Measurements from ENCODE around the gene DUSP1.

The DUSP1 gene

DNA sequence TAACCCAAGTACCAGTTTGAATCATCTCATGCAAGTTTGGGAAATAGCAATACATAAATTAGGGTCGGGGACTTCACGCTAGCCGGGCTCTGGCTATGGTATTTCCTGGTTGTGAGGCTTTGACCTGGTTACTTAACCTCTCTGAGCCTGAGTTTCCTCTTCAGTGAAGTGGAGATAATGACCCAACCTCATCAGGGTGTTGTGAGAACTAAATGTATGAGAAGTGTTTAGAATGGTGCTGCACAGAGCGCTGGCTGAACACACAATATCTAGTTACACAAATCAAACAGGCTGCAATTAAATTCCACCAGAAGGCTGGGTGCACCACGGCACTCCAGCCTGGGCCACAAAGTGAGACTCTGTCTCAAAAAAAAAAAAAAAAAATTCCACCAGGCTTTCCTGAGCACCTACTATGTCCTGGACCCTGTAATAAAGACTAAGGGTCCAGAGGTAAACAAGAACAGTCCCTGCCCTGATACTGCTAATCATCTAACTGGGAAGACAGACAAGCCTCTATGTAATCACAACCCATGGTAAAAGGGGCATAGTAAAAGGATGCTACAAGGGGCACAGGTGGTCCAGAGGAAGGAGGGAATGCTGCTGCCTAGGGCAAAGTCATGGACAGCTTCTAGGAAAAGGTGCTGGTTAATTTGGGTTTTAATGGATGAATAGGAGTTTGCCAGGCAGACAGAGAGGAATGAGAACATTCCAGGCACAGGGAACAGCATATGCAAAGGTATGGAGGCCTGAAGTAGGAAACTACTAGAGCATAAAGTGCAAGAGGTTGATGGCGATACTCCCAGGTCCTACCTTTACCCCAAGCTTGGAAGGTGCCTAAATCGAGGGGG lies 27.7 kb downstream of the DUSP1 start:
- no peak for DNase-seq (ENCODE audit: low read depth in 2 of 2)

DNA sequence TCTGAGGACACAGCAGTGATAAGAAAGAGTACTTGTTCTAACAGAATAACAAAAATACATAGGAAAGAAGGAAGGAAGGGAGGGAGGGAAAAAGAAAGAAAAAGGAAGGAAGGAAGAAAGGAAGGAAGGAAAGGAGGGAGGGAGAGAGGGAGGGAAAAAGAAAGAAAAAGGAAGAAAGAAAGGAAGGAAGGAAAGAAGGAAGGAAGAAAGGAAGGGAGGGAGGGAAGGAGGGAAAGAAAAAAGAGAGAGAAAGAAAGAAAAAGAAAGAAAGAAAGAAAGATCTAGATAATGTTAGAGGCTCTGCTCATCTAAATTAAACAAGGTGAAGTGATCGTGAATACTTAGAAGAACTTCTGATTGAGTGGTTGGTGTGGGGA lies 29.8 kb downstream of the DUSP1 start:
- DNase-seq (ENCODE audit: low read depth in 2 of 2), result no peak

DNA sequence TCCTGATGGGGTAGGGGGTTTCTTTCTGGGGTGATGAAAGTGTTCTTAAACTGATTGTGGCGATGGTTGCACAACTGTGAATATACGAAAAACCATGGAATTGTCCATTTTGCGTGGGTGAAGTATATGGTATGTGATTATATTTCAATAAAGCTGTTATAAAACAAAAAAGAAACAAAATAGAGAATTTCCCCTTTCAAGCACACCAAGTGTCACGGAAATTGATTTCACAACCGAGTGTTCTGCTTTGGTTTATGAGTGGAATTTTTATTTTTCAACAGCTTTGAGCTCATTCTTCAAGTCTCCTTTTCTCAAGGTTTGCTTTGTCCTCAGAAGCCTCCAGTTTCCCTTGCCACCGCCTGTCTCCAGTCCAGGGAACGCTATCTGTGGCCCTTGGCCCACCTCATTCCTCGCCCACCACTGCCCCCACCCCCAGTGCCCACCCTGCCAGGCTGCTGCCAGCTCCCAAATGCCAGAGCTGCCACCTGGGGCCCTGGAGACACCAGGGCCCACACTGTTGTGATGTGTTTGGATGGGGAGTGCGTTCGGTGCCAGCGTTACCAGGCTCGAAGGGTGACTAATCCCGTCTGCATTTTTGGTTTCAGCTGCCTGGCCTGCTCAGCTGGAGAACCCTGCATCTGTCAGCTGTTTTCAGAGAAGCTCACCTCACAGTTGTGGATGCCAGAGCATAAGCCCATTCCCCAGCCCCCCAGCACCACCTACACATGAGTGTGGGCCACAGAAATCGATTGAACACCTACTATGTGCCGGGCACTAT lies 30.4 kb downstream of the DUSP1 start:
- DNase-seq (ENCODE audit: low read depth in 2 of 2), result no peak

DNA sequence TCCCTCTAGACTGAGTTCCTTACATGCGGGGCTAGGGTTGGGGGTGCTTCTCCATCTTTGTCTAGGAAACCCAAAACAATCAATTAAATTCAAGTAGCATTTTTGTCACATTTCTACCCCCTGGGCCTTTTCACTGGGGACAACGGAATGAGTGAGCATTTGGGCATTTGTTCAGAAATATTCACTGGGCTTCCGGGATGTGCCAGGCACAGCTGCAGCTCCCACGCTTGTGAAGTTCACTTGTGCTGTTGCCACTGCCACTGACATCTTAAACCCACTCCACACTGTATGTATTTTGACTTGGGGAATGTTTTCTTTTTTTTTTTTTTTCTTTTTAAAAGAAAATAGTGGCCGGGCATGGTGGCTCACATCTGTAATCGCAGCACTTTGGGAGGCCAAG lies 31.6 kb downstream of the DUSP1 start:
- no peak for DNase-seq (ENCODE audit: low read depth in 2 of 2)

DNA sequence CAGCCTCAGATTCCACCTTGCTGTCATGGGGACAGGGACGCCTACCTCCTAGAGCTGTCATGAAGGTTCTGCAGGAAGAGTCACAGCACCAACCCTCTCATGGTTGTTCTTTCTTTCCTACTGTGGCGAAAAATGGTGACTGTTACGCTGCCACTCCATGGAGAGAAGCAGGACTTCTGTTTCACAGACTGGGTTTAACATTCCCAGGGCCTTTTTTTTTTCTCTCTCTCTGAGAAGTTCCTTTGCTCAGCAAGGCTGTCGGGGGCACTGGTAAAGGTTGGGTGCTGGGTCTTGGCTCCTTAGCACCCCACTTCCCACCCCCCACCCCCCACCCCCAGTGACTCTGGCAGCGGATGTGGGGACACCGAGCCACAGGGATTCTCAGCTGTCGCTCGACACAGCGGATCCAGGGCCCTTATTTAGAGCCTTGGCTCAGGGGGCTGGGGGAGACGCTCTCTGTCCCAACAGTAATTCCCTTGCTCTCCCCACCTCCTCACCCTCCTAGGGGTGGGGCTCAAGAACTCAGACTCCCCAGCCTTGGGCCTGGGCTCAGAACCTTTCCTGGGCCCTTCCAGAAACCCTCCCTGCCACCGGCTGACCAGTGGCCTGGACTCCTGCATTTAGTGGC lies 34.4 kb downstream of the DUSP1 start:
- DNase-seq (ENCODE audit: low read depth in 2 of 2), result no peak

DNA sequence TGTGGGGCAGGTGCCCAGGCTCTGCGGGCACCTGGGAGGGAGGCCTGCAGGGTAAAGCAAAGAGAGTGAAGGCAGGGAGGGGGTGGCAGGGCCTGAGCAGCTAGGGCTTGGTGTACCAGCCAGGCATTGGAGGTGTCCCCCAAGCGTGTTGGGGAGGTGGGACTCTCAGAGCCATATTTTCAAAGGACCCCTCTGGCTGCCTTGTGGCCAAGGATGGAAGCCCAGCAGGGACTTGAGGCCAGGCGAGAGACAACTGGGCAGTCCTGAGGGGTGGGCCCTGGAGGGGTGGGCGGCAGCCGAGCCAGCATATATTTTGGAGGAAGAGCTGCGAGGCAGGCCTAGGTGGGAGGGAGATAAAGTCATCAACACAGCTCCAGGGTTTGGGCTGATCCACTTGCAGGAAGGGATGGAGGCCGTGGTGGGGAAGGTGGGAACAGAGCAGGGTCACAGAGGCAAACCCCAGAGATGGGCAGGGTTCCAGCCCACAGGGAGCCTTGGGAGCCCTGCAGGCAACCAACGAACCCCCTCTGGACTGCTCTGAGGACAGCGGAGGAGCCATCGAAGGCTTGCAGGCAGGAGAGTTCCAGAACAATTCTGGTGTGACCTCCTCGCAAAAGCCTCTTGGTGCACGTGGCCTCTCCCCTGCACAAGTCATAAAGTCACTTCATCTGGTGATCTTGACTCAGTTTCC lies 35.7 kb downstream of the DUSP1 start:
- no peak for DNase-seq (ENCODE audit: low read depth in 2 of 2)

DNA sequence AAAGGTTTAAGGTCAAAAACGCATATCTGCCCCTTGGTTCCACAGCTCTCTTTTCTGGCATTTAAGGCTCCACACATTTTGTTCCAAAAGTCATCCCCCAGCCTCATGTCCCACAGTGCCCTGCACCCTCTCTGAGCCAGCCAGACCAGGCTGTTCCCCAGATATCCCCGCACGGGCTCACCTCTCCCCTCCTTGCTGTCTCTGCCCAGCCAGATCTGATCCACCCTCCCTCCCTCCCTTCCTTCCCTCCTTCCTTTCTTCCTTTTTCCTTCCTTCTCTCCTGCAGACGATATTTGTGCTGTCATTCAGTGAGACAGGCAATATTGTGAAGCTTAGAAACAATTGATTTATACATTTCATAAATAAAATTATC lies 37.0 kb downstream of the DUSP1 start:
- DNase-seq (ENCODE audit: low read depth in 2 of 2), result no peak

DNA sequence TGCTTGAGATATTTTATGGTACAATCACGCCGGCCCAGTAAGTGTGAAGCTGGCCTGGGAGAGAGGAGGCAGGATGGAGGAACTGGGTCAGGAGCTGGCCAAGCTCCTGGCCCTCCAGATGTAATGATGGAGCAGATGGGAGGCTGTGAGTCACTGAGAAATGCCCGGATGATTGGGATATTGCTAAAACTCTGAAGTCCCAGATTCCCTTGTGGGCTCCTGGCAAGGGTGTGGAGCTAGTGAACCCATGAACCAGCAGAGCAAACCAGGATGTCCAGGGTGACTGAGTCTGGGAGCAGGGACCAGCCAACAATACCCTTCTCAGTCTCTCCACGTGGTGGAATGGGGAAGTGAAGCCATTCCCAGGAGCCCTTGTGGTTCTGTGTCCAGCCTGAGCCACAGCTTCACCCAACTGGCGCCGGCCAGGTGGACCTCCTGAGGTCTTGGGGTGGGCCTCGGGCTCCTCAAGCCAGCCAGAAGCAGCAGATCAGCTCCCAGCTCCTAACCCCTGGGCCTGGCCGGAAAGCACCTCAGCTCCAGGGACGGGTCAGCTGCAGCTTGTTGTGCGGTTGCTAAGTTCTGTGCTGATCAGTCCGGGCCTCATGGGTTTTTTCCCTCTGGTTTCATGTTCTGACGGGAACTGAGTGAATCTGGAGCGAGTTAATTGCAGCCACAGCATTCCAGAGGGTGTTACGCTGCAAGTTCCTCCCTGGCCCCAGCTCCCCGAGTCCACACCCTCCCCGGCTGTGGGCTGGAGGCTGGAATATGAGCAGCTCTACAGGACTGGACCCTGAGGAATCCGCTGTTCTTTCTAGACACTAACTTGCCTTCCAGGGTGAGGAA lies 37.6 kb downstream of the DUSP1 start:
- DNase-seq (ENCODE audit: low read depth in 2 of 2), result no peak

DNA sequence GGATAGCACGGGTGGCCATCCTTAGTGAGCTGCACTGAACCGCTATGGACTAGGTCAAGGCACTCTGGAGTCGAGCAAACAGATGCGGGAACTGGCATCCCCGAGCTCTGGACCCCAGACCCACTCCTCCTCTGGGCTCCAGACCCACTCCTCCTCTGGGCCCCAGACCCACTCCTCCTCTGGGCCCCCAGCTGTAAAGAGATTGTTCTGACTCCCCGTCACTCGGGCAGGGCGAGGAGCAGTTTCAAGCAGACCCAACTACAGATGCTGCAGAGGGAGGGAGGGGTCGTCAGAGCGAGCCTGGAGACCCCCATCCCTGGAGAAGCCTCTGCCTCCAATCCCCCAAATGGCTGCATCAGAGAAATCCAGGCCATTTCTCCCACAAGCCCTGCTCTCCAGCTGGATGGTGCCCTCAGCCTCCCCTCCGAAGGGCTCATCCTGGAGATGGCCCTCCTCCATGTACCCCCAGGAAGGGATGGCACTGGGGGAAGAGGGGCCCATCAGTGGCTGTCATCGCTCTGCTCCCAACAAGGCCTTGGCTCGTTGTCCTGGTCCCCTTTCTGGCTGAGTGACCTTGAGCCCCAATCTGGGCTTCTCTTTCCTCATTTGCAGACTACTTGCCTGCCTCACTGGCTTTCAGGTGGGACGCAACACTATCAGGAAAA lies 38.7 kb downstream of the DUSP1 start:
- no peak for DNase-seq (ENCODE audit: low read depth in 2 of 2)

DNA sequence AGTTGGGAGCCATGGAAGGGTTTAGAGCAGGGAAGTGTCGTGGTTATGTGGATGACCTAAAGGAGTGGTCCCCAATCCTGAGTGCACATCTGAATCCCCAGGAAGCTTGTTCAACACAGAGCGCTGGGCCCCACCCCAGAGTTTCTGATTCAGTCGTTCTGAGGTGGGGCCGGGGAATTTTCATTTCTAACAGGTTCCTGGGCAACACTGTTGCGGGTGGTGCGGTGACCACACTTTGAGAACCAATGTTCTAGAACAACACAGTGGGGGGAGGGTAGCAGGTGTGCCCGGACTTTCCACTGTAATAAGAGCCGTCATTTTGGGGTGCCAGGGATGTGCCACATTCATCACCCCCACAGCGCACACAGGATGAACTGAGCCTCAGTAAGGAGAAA lies 39.3 kb downstream of the DUSP1 start:
- no peak for DNase-seq (ENCODE audit: low read depth in 2 of 2)

DNA sequence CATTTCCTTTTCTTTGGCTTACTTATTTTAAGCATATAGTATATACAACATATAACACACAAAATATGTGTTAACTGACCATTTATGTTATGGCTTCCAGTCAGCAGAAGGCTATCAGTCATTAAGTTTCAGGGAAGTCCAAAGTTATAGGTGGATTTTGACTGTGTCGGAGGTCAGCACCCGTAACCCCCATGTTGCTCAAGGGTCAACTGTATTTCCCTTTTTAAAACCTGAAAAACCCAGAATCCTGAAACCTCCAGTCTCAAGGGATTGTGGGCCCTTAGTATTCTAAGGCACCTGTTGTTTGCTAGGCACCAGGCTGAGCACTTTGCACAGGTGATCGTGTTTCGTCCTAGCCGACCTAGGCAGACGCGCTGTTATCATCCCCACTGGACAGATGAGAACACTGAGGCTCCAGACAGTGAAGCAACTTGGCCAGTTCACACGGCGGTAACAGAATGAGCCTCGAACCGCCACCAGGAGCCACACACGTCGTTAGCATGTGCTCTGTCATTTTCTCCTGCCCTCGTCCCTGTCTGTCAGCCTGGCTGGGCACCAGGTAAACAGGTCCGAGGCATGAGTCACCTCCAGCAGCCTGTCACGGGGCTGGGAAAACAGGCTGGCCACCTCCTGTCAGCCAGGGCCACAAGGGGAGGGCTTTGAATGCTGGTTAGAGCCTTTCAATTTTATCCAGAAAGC lies 39.9 kb downstream of the DUSP1 start:
- DNase-seq (ENCODE audit: low read depth in 2 of 2), result no peak

DNA sequence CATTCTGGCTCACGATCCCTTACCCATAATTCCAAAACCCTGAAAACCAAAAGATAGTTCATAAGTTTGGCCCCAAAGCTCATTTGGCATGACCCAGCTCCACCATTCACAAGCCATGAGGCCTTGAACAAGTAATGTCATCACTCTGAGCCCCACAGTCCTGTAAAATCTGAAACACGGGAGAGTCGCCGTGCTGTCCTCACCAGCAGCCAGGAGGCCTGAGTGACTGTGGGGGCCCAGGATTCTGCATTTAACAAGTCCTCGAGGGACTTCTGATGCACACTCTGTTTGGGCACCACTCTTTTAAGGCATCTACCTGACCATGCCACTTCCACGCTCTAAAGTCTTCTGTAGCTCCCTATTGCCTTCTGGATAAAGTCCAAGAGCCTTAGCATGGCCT lies 40.8 kb downstream of the DUSP1 start:
- DNase-seq (ENCODE audit: low read depth in 2 of 2), result no peak

DNA sequence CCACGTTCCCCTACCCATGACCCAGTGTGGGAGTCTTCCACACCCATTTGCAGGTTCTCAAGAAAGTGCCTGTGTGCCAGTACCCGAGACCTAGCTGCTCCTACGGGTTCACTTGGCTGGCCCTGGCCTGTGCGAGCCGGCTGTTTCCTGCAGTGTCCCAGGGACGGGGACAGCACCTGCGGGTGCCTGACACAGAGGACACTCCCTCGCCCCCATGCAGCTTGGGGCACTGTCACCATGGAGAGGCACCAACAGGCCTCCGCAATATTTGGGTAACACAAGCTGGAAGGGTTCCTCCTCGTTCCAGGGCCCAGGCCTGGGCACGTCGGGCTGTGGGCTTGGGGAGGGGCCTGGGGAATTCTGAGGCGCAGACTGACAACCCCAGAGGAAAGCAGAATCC lies 41.4 kb downstream of the DUSP1 start:
- no peak for DNase-seq (ENCODE audit: low read depth in 2 of 2)

DNA sequence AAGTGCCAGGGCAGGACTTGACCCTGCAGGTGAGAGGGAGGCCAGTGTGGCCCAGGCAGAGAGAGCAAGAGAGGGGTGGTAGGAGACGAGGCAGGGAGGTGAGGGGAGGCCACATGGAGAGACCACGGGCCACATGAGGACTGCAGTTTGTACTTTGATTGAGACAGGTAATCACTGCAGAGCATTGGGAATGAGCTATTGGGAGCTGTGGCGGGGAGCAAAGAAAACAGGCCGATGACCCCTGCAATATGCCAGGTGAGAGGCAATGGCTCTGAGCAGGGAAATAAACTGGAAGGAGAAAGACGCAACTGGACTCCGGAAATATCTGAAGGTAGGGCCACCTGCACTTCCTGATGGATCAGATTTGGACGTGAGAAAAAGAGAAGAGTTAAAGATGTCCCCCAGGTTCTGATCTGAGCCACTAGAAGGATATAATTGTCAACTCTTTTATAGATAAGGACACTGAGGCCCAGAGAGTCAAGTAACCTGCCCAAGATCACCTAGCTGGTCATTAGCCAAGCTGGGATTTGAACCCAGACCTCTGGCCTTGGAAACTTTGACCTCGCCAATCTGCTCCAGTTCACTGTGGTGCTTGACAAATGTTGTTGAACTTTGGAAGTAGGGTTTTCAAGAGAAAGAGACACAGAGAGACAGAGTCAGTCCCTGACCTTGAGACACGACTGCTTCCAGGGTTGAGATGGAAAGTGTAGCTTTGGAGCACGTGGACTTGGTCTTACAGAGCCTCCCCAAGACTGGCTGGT lies 42.3 kb downstream of the DUSP1 start:
- no peak for DNase-seq (ENCODE audit: low read depth in 2 of 2)

DNA sequence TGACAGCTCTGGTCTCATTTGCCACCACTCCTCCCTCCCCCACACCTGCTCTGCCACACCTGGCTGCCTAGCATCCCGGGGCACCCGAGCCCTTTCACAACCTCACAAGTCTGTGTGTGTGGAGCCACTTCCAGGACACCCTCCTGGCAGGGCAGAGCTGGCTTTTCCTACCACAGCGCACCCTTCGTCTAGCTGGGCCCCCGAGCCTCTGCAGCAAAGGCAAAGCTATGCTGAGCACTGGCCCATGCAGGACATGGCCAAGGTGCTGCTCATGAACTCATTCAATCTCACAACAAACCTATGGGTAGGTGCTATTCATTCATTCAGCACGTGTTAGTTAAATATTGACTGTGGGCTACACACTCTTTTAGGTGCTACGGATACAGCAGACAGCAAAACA lies 43.4 kb downstream of the DUSP1 start:
- no peak for DNase-seq (ENCODE audit: low read depth in 2 of 2)

DNA sequence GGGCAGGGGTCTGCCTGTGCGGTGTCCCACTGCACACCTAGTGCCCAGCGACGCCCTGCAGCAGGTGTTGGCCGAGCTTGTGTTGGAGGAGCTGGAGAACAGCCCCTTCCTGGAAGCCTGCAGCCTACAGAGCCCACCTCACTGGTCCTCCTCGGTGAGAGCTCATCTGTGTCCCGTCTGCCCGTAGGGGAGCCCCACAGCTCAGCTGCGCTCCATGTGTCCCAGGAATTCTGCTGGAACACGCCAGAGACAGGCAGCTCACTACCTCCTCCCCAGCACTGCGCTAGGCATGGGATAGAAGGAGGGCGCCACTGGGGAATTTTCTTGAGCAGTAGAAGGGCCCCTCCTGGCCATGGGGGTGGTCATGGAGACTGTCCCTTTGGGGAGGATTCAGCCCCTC lies 44.0 kb downstream of the DUSP1 start:
- no peak for DNase-seq (ENCODE audit: low read depth in 2 of 2)

DNA sequence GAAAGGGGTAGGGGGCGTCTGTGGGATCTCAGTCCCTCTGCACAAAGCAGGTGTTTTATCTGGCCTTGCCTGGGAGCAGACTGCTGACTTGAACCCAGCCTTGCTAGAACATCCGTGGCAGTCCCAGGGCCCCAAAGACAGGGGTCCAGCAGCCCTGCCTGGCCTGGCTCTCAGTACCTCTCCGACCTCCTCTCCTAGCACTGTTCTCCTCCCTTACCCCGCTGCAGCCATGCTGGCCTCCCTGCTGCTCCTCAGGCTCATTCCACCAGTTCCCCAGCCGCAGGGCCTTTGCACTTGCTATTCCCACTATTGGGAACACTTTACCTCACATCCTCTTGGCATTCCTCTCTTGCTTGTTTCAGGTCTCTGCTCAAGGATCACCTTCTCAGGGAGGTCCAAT lies 45.2 kb downstream of the DUSP1 start:
- DNase-seq (ENCODE audit: low read depth in 2 of 2), result no peak

DNA sequence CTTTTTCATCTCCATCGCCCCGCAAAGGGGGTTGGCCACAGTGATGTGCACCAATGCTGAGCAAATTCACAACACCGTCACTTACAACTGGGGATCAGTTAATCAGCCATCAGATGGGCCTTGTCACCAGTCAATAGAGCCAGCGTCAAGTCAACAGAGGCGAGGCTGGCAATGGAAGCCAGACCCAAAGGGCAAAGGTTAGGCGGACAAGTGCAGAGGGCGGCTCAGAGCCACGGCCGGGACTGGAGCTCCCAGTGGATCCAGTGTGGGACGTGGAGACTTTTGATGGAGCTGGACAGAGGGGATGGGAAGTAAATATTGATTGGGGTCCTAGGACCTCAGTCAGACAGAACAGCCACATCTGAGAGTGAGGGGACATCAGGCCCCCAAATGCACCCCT lies 45.7 kb downstream of the DUSP1 start:
- DNase-seq (ENCODE audit: low read depth in 2 of 2), result no peak
